ENCODE measurements around the gene PDZRN4.
A peak's percentile ranks its signal among the peaks of the same experiment; 100 is the strongest.

PDZRN4 gene

DNA sequence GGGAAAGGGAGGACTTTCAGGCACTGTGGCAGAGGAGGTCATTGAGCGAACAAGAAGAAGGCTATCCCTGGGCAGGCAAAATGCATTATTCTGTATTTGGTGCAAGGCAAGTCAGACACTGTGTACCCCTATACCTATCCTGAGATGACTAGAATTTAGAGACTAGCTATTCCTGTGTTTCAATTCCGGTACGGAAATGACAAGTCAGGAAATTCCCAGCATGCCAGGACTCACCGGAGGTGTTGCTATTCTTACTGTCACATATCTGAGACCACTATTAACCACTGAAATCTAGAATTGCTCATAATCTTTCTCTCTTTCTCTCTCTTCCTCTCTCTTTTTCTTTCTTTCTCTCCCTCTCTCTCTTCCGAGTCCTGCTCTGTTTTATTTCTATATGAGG, 297.1 kb downstream of the PDZRN4 start:
- no peaks in the 10 kb centered on the region for H3K36me3 ChIP-seq (ENCODE audit: control insufficient read depth in 1 of 2, insufficient read depth in 2 of 2, low read length in 2 of 2)
- H3K27me3 ChIP-seq (ENCODE audit: insufficient read depth, low read length): no peaks in the 10 kb centered on the region
- no peak overlapping the region for H4K12ac ChIP-seq (ENCODE audit: low read depth, low read length)
- H2AK5ac ChIP-seq (ENCODE audit: low read length): no peak overlapping the region
- peak overlapping the region; percentile 77 for H2AFZ ChIP-seq (ENCODE audit: insufficient read depth, low read length, poor library complexity)
- no peak overlapping the region for H4K8ac ChIP-seq (ENCODE audit: low read depth, low read length)
- no peak overlapping the region for H4K91ac ChIP-seq (ENCODE audit: low read depth, low read length)
- H3K27ac ChIP-seq (ENCODE audit: low read depth, low read length): no peak overlapping the region
- H3K14ac ChIP-seq (ENCODE audit: low read length): no peak overlapping the region
- no CpG with 5 or more reads among the region's 5 CpGs for WGBS (ENCODE audit: extremely low coverage, insufficient coverage, insufficient read length)
- H2BK120ac ChIP-seq (ENCODE audit: insufficient read depth, low read length, poor library complexity): no peak overlapping the region
- H3K23ac ChIP-seq (ENCODE audit: low read length): no peak overlapping the region
- H3K79me2 ChIP-seq (ENCODE audit: control insufficient read depth, insufficient read depth, low read length, poor library complexity): no peaks in the 10 kb centered on the region
- no peak overlapping the region for H2BK5ac ChIP-seq (ENCODE audit: low read depth, low read length, poor library complexity)
- no peak overlapping the region for H2BK12ac ChIP-seq (ENCODE audit: low read length)
- no peaks in the 10 kb centered on the region for H3K79me1 ChIP-seq (ENCODE audit: low read length)
- no peak overlapping the region for H3K18ac ChIP-seq (ENCODE audit: low read length)
- H3K4me1 ChIP-seq (ENCODE audit: control insufficient read depth in 1 of 2, insufficient read depth in 2 of 2, low read length in 2 of 2): no peaks in the 10 kb centered on the region
- no peak overlapping the region for H3K4me3 ChIP-seq (ENCODE audit: low read depth, low read length)
- no peak for DNase-seq
- H3K4me2 ChIP-seq (ENCODE audit: low read length): no peak overlapping the region
- no peak overlapping the region for H3K9ac ChIP-seq (ENCODE audit: low read length)
- no peak overlapping the region for H3K4ac ChIP-seq (ENCODE audit: low read depth, low read length)
- H3K9me3 ChIP-seq (ENCODE audit: insufficient read depth, low read depth, low read length): no peaks in the 10 kb centered on the region

DNA sequence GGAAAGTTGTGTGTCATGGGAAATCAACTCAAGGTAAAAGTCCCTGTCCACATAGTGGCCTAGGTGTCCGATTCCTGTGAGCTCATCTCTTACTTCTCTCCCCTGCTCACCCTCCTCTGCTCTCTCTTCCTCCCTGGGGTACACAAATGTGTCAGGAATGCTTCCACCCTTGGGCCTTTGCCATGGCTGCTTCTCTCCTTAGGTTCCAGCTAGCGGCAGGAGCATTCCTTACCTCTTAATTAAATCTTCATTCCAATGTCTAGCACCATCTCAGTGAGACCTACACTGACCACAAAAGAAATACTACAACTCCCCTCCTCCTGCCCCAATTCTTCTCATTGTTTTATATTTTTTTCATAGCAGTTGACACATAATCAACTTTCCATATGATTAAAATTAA, 298.6 kb downstream of the PDZRN4 start:
- Histone ChIP-seq H3K4me3 (ENCODE audit: low read depth, low read length) (no peak overlapping the region), H3K27me3 (ENCODE audit: insufficient read depth, low read length) (no peaks in the 10 kb centered on the region), H4K91ac (ENCODE audit: low read depth, low read length) (no peak overlapping the region), H3K18ac (ENCODE audit: low read length) (no peak overlapping the region), H3K36me3 (ENCODE audit: control insufficient read depth in 1 of 2, insufficient read depth in 2 of 2, low read length in 2 of 2) (no peaks in the 10 kb centered on the region), H3K9me3 (ENCODE audit: insufficient read depth, low read depth, low read length) (no peaks in the 10 kb centered on the region), H2BK5ac (ENCODE audit: low read depth, low read length, poor library complexity) (no peak overlapping the region), H2AK5ac (ENCODE audit: low read length) (no peak overlapping the region), H2BK12ac (ENCODE audit: low read length) (no peak overlapping the region), H3K79me2 (ENCODE audit: control insufficient read depth, insufficient read depth, low read length, poor library complexity) (no peaks in the 10 kb centered on the region), H2BK120ac (ENCODE audit: insufficient read depth, low read length, poor library complexity) (no peak overlapping the region), H3K4ac (ENCODE audit: low read depth, low read length) (no peak overlapping the region), H3K4me2 (ENCODE audit: low read length) (no peak overlapping the region), H3K23ac (ENCODE audit: low read length) (no peak overlapping the region), H3K27ac (ENCODE audit: low read depth, low read length) (no peak overlapping the region), H3K4me1 (ENCODE audit: control insufficient read depth in 1 of 2, insufficient read depth in 2 of 2, low read length in 2 of 2) (no peaks in the 10 kb centered on the region), H4K8ac (ENCODE audit: low read depth, low read length) (no peak overlapping the region), H3K79me1 (ENCODE audit: low read length) (no peaks in the 10 kb centered on the region), H3K14ac (ENCODE audit: low read length) (no peak overlapping the region), H4K12ac (ENCODE audit: low read depth, low read length) (no peak overlapping the region), H2AFZ (ENCODE audit: insufficient read depth, low read length, poor library complexity) (peak overlapping the region; percentile 58), H3K9ac (ENCODE audit: low read length) (no peak overlapping the region)
- DNase-seq: no peak
- WGBS (ENCODE audit: extremely low coverage, insufficient coverage, insufficient read length): no CpG with 5 or more reads among the region's 2 CpGs

DNA sequence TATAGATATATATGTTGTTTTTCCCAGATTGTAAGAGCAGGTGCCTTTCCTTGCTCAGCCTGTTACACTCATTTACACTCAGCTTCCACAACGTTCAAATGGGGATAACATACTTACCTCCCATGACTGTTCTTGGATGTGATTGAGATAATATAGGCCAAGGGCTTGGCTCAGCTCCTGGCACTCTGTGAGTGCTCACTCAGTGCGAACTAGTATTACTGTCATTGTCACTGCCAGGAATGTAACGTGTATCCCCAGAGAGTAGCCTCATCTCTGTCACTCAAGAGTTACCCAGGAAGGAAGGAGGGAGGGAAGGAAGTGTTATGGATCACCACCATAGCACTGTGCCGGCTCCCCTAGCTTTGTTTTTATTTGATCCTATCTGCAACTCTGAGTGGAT, 307.9 kb downstream of the PDZRN4 start:
- Histone ChIP-seq H2BK120ac (ENCODE audit: insufficient read depth, low read length, poor library complexity) (no peak overlapping the region), H3K14ac (ENCODE audit: low read length) (no peak overlapping the region), H2BK5ac (ENCODE audit: low read depth, low read length, poor library complexity) (no peak overlapping the region), H3K9me3 (ENCODE audit: insufficient read depth, low read depth, low read length) (no peaks in the 10 kb centered on the region), H3K4me1 (ENCODE audit: control insufficient read depth in 1 of 2, insufficient read depth in 2 of 2, low read length in 2 of 2) (no peaks in the 10 kb centered on the region), H3K9ac (ENCODE audit: low read length) (no peak overlapping the region), H3K4me3 (ENCODE audit: low read depth, low read length) (no peak overlapping the region), H3K27me3 (ENCODE audit: insufficient read depth, low read length) (no peaks in the 10 kb centered on the region), H3K18ac (ENCODE audit: low read length) (no peak overlapping the region), H3K79me2 (ENCODE audit: control insufficient read depth, insufficient read depth, low read length, poor library complexity) (no peaks in the 10 kb centered on the region), H4K8ac (ENCODE audit: low read depth, low read length) (no peak overlapping the region), H3K79me1 (ENCODE audit: low read length) (no peaks in the 10 kb centered on the region), H3K4me2 (ENCODE audit: low read length) (no peak overlapping the region), H2AFZ (ENCODE audit: insufficient read depth, low read length, poor library complexity) (no peak overlapping the region), H3K23ac (ENCODE audit: low read length) (no peak overlapping the region), H4K12ac (ENCODE audit: low read depth, low read length) (no peak overlapping the region), H4K91ac (ENCODE audit: low read depth, low read length) (no peak overlapping the region), H2BK12ac (ENCODE audit: low read length) (no peak overlapping the region), H3K27ac (ENCODE audit: low read depth, low read length) (no peak overlapping the region), H2AK5ac (ENCODE audit: low read length) (no peak overlapping the region), H3K36me3 (ENCODE audit: control insufficient read depth in 1 of 2, insufficient read depth in 2 of 2, low read length in 2 of 2) (no peaks in the 10 kb centered on the region), H3K4ac (ENCODE audit: low read depth, low read length) (no peak overlapping the region)
- no peak for DNase-seq
- no CpG with 5 or more reads among the region's 4 CpGs for WGBS (ENCODE audit: extremely low coverage, insufficient coverage, insufficient read length)

- no peak overlapping the region for H2BK120ac ChIP-seq (ENCODE audit: insufficient read depth, low read length, poor library complexity)
- H3K27me3 ChIP-seq (ENCODE audit: insufficient read depth, low read length): no peaks in the 10 kb centered on the region
- H3K4me2 ChIP-seq (ENCODE audit: low read length): no peak overlapping the region
- DNase-seq: no peak
- H3K27ac ChIP-seq (ENCODE audit: low read depth, low read length): no peak overlapping the region
- H2BK5ac ChIP-seq (ENCODE audit: low read depth, low read length, poor library complexity): no peak overlapping the region
- H3K23ac ChIP-seq (ENCODE audit: low read length): no peak overlapping the region
- no peak overlapping the region for H4K12ac ChIP-seq (ENCODE audit: low read depth, low read length)
- H3K36me3 ChIP-seq (ENCODE audit: control insufficient read depth in 1 of 2, insufficient read depth in 2 of 2, low read length in 2 of 2): no peaks in the 10 kb centered on the region
- no peak overlapping the region for H2AFZ ChIP-seq (ENCODE audit: insufficient read depth, low read length, poor library complexity)
- H3K14ac ChIP-seq (ENCODE audit: low read length): no peak overlapping the region
- no peaks in the 10 kb centered on the region for H3K4me1 ChIP-seq (ENCODE audit: control insufficient read depth in 1 of 2, insufficient read depth in 2 of 2, low read length in 2 of 2)
- H3K79me1 ChIP-seq (ENCODE audit: low read length): no peaks in the 10 kb centered on the region
- H4K8ac ChIP-seq (ENCODE audit: low read depth, low read length): no peak overlapping the region
- H3K9me3 ChIP-seq (ENCODE audit: insufficient read depth, low read depth, low read length): no peaks in the 10 kb centered on the region
- WGBS (ENCODE audit: extremely low coverage, insufficient coverage, insufficient read length): no CpG with 5 or more reads among the region's 2 CpGs
- no peak overlapping the region for H3K4ac ChIP-seq (ENCODE audit: low read depth, low read length)
- no peaks in the 10 kb centered on the region for H3K79me2 ChIP-seq (ENCODE audit: control insufficient read depth, insufficient read depth, low read length, poor library complexity)
- H4K91ac ChIP-seq (ENCODE audit: low read depth, low read length): no peak overlapping the region
- H3K4me3 ChIP-seq (ENCODE audit: low read depth, low read length): no peak overlapping the region
- no peak overlapping the region for H2AK5ac ChIP-seq (ENCODE audit: low read length)
- H3K18ac ChIP-seq (ENCODE audit: low read length): no peak overlapping the region
- no peak overlapping the region for H3K9ac ChIP-seq (ENCODE audit: low read length)
- no peak overlapping the region for H2BK12ac ChIP-seq (ENCODE audit: low read length)
Measured at GRCh38 chr12:41497409-41497808, 309.3 kb downstream of the PDZRN4 start.

Measured in trophoblast cell (in vitro differentiated cells and primary cell).